Medulla oblongata (tissue), 1 donor: ENCODE data around the gene TXNDC8.
A peak's percentile ranks its signal among the peaks of the same experiment; 100 is the strongest.
"Not testable (repeated sequence)": the region's sequence is repeated elsewhere in the genome, so short reads cannot be mapped to it uniquely, and the experiment has no call there.

ENCODE experiments used
- DNase-seq: peaks from one replicate; pipeline ENCODE4 v3.0.0-alpha.2; 2015; ENCODE audit errors: extremely low spot score

Gene TXNDC8

DNA sequence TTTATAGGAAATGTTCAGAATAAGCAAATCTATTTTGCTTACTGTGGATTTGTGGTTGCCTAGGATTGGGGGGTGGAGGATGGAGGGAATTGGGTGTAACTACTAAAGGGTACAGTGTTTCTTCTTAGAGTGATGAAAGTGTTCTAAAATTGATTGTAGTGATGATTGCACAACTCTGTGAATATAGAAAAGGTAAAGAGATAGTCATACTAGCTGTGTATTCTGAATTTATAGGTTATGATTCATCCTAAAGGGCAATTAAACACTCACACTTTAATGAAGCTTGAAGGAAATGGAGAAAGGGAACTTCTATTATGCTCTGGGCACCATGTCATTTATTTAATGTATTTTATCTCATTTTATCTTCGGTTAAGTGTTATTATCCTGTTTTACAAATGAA is 9.9 kb downstream of the TXNDC8 start:
- no peak for DNase-seq

DNA sequence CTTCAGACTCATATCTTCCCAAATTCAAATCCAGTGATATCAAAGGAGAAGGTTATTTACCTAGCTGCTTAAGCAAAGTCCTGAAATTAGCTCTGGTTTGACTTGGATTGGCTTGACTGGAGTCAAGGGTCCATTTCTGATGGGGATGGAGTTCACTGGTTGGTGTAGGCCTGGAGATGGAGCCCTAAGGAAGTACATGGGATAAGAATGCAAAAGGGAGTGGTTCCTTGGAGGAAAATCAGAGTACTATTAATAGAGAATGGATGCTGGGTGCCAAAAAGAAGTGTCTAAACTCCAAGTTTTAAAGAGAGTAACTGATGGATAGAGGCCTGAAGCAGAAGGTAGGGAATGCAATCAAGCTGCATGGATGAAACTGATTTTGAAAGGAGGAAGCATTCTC is 13.8 kb downstream of the TXNDC8 start:
- no peak for DNase-seq

DNA sequence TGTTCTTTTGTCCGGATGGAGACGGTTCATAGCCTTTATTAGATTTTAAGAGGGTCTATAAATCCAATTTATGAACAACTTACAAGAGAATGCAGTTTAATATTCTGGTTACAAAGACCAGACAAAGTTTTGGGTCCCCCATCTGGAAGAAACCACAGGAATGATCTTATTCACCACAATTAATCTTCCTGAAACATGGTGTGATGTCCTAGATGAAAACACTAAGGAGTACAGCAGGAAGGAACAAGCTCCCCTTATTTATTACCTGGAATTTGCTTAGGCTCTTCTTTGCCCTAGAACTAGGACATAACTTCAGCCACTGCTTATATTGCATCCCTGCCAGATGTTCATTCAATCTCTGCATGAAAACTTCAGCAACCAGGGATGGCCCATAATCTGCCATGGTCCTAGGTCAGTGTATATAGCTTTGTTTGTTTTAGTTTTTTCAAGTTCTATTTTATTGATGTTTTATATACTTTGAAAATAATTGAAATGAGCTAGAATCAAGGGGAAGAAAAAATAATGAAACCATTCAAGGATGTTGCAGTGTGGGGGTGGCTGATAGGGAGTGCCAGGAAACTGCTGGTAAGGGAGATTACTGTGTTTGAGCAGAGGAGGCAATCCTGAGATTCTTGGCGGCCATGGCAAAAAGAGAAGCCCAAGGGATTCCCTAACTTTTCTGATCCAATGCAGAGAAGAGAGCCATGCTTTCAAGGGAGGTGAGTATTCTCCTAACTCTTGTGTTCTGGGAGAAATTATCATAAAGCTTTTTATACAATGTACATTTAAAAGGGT is 16.8 kb downstream of the TXNDC8 start:
- no peak for DNase-seq

DNA sequence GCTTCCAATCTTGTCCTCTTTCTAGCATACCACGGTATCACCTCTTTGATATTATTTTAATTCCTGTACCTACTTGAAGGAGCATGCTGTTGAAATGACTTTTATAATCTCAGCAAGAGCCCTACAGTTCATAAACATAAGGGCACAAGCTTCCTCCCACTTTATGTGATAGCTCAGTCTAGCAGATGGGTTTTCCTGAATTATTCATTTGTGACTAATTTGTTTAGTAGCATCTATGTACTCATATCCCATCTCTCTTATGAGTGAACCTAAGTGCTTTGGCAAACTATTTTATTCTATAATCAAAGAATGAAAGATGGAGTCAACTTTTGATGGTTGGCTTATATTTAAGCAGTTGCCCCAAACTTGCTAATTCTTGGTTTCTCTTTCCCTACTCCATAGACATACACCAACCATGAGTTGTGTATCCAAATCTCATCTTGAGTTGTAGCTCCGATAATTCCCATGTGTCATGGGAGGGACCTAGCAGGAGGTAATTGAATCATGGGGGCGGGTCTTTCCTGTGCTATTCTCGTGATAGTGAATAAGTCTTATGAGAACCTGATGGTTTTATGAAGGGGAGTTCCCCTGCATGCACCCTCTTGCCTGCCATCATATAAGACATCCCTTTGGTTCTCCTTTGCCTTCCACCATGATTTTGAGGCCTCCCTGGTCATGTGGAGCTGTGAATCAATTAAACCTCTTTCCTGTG is 17.7 kb downstream of the TXNDC8 start:
- DNase-seq = no peak

DNA sequence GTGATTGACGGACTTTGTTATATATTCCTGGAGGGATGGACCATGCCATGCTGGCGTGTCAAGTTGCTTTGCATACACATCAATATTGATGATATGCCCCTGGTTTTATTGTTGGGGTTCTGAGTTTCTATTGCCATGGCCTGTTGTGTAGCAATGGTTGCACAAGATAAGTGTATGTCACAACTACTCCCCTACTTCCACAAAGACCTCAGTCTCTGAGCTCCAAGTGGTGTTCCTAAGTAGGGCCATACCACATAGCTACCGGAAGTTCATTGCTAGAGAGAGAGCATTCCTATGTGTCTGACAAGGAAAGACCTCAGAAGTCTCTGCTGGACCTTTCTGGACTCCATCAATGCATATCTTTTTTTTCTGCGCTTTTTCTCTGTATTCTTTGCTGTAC is 19.8 kb downstream of the TXNDC8 start:
- DNase-seq = no peak

DNA sequence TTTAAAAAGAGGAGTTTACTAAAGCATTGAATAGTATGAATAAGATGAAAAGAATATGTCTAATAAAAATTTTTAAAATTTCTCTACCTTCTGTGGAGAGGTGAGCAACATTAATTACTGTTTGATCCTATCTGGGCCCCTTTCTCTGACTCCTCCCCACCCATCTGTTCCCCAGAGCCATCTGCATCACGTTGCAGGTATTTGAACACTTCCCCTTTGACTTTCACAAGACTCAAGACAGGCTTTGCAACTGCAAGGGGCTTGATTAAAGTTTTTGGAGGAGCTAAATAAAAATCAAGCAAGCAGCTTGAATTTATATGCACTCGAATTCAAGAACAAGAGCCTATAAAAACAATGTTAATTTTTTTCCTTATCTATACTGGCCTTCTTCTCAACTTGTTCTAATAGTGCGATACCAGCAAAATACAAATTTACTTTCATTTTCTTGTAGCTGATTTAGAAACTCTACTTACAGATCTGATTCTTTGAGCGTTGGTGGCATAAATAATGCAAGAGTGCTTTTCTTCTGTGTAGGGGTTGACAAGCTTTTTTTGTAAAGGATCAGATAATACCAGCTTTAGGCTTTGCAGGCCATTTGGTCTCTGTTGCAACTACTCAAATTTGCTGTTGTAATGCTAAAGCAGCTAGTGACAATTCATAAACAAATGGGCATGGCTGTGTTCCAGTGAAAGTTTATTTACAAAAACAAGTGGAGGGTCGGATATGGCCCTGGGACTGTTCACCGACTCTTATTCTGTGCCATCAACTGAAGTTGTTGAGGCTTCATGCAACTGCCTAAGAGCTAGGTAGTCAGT is 21.2 kb downstream of the TXNDC8 start:
- no peak for DNase-seq

DNA sequence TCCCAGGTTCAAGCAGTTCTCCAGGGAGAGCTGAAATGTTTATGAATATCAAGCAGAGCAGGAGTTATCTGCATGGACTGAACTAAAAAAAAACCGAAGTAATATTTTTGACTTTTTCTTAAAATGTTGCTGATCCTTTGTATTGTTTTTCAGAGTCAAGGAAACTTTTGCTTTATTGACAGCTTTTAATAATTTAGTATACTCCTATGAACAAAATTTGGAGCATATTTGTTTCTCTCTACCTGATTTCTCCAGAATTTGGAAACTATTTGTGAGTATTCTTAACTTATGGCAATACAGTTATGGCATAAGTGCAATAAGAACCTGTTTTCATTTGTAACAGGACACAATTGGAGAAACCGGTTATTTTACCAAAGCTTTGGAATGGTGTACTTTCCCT is 25.7 kb downstream of the TXNDC8 start:
- DNase-seq = not testable (repeated sequence)

DNA sequence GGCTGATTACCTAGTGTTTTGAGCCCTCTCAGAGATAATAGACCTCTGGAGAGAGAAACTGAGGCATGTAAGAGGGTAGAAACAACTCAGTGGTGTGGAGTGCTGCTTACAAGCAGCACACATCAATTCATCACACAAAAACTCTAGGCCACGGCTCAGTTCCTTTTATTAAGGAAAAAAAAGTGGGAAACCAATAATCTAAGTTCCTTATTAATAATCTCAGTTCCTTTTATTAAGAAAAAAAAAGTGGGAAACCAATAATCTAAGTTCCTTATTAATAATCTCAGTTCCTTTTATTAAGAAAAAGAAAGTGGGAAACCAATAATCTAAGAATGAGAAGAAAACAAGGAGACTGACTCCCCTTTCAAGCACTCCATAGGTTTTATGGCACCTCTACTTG is 28.0 kb downstream of the TXNDC8 start:
- no peak for DNase-seq

DNA sequence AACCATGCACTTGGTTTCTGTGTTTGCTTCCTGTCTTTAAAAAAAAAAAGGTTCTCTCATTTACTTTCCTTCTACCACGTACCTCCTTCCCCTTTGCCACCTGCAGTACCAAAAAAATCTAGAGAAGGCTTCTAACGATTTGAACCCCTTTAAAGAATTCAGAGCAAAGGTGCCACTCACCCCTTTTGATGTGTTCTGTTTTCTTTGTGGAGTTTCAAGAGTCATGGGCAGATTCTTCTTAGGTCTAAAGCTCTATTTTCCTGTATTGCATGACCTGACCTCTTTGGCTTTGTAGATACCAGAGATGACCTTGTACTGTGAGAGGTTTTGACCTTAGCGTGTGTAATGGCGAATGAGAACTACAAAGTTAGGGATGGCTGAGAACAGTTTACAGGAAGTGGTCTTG is 29.0 kb downstream of the TXNDC8 start:
- DNase-seq = no peak

DNA sequence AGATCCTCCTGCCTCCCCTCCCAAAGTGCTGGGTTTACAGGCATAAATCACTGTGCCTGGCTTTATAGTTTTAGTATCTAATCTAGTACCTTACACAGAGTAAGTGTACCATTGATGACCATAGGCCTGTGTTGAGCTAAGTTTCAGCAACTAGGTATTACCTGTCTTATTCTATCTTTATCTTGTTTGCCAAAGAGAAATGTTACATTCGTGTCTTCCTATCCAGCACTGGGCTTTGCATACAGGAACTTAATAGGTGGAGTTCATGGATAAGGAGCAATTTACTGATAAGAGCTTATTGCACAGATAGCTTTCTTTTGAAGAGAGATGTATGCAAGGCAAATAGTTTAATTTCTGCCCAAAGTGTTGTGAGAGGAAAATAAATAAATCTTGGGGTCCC is 30.5 kb downstream of the TXNDC8 start:
- DNase-seq = no peak

DNA sequence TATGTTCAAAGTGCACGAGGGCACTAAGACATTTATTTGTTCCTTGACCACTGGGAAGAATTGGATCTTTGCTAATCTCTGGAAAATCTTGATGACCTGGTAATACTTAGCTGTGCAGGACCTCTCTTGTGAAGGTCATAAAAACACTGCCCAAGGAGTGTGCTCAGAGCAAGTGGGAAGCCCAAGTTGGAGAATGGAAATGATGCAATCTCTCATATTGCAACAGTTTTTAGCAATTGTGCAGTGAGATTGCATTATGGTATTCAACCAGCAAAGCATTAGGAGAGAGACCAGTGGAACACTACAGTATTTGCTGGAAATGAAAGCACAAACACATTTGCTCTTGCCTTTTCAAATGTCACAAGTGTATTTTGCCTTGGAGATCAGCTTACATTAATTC is 34.5 kb downstream of the TXNDC8 start:
- DNase-seq = no peak

DNA sequence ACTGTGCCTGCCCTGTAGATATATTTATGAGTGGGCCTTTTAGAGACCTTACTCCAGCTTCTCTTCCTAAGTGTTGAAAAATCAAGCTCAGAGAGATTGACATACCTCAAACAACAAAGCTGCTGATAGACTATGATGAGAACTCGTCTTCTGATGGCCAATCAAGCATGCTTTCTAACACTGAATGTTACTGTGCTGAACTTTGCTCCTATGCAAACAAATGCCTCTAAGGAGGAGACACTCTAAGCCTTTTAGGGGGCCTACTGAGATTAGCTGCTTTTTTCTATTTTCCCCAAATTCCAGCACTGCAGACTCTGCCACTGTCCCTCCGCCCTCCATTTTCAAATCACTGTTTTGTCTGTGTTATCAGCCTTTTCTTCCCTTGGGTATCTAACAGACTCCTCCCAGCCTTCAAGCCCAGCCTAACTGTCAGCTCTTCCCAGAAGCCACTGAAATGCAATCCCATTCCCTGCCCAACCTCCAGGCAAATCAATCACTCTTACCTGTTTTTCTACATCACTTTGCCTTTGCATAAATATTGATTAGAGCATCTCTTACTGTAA is 39.5 kb downstream of the TXNDC8 start:
- DNase-seq = no peak

DNA sequence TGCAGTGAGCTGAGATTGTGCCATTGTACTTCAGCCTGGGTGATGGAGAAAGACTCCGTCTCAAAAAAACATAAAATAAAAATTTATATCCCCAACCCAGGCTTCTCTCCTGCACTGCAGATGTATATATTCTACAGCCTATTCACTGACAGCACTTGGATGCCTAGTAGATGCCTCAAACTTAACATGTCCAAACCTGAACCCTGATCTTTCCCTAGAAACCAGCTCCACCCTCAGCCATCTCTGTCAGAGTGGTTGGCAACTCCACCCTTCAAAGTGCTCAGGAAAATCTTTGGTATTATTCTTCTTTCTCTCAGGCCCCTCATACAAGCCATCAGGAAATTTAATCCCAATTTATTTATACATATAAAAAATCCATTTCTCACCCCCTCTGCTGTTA is 44.4 kb downstream of the TXNDC8 start:
- no peak for DNase-seq

DNA sequence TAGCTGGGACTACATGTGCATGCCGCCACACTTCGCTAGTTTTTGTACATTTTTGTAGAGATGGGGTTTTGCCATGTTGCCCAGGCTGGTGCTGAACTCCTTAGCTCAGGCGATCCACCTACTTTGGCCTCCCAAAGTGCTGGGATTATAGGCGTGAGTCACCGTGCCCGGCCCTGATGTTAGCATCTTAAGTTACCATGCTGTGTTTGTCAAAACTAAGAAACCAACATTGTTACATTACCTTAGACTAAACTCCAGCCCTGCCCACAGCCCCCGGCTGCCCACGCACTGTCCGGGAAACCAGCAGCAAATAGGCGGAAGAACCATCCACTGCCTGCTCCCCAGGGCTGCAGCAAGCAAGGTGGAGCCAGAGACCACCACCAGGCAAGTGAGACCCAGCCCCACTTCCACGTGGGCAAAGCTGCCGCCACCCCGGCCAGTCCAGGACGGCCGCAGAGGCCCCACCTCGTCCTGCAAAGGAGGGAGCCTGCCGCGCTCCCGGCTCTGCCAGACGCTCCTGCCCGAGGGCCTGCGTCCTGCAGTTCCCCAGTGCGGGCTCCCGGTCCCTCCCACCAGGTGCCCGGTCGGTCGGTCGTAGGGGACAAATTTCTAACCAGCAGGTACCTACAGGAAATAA is 45.6 kb downstream of the TXNDC8 start:
- no peak for DNase-seq

DNA sequence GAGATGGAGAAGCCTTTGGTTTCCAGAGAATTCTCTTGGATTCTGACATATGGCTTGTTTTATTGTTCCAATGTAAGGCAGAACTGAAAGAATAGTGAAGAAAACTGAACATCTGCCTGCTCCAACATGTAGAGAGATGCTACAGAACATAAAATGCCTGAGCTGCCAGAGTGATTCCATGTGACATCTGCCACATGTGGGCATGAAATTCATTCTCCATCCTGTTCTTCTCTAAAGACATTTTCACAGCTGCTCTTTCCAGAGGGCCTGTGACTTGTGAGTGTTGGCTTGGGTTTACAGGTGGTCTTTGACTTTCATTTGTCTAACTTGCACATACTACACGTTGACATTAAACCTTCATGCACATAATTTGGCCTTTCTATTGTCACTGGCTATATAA is 47.7 kb downstream of the TXNDC8 start:
- no peak for DNase-seq

DNA sequence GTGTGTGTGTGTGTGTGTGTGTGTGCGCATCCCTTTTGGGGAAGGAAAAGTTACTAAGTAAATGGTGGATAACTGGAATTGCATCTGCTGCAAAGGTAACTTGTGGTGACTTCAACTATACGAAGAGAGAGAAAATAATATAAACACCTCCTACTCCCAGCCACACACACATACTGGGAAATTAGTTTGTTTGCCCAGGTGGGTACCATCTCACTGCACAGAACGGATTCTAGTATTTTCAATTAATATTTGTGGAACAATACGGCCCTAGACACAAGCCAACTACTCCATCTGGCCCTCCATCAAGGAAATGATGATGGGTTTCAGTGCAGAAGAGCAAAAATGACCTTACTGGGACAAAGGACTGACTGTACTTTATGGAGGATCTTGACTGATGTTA is 49.2 kb downstream of the TXNDC8 start:
- no peak for DNase-seq

DNA sequence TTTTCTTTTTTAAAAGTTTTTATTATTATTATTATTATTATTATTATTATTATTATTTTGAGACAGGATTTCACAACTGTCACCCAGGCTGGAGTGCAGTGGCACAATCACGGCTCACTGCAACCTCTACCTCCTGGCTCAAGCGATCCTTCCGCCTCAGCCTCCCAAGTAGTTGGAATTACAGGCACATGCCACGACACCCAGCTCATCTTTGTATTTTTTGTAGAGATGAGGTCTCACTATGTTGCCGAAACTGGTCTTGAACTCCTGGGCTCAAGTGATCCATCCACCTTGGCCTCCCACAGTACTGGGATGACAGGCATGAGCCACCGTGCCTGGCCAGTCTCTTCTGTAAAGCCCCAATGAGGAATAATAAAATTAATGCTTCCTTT is 50.4 kb downstream of the TXNDC8 start:
- DNase-seq = no peak

DNA sequence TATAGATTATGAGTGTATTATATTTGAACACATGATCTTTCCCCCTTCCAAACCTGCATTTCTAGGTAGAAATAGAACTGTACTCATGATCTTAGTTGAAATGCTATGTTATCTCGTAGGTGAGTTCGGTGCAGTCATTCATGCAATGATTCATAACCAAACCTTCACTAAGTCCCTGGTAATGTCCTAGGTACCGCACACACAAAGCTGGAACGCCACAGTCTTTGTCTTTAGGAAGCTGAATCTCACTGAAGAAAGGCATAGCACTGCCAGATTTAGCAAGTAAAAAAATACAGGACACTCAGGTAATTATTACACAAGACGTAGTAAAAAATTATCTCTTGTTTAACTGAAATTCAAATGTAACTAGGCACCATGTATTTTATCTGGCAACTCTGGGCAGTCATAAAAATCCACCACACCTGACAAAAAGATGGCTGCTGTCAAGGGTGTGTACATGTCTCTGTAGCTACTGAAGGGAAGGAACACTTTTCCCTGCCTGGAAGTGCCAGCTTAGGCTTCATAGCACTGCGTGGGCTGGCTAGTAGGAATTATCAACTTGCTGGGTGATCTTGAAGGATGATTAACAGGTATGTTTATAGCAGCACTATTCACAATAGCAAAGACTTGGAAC is 53.3 kb downstream of the TXNDC8 start:
- no peak for DNase-seq

DNA sequence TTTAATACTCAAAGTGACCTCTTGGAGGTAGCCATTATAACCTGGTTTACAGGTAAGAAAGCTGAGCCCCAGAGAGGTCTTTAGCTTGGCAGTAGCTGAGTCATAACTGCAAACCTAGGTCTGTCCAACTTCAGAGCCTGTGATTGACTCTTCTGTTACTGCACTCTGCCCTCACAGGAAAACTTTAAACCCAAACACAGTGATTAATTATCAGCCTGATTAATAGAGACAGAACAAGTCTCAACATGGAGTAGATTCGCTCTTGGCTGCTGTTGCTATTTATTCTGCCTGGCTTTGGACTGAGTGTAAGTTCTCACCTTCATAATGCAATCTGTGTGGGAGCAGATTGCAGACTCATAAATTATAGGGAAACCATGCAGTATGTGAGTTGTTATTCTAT is 53.9 kb downstream of the TXNDC8 start:
- DNase-seq = no peak

DNA sequence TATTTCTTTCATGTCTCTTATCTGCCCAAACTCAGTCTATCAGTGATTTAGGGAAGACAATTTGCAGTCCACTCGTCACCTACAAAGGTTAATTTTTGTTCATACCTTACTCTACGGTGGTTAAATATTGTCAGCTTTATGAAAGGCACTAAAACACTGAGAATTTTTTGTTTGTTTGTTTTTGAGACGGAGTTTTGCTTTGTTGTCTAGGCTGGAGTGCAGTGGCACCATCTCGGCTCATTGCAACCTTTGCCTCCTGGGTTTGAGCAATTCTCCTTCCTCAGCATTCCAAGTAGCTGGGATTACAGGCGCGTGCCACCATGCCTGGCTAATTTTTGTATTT is 55.0 kb downstream of the TXNDC8 start:
- DNase-seq = no peak

DNA sequence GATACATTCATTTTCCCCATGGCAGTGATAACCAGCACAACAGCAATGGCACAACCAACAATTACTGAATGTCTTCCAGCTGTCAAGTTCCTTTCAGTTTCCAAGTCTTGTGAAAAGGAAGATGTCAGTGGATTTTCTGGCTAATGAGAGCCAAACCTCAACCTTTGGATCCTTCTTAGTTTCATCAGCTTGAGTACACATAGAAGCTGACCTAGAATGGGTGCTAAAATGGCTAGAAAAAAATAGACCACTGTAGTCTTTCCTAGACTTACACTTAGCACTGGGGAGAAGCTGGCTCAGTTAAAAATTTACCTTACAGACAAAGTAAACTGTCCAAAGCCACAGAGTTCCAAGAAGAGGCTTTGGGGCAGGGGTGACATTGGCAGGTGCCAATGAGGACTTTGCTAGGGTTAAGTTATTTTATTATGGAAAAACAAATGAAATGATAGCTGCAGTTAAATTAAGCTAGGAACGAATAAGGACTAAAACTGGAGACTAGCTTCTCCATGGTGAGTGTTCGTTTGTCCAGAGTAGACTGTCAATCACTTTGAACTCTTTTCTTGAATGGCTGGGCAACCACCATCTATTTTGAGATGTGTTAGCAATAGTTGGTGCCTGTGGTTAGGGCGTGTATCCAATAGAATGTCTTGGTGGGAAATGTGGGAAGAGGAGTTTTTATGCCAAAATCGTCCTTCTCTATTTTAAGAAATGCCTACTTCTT is 55.5 kb downstream of the TXNDC8 start:
- DNase-seq = peak; percentile 49
